DMS 273 (cell line): ENCODE results near the gene TTC16.
"Not testable (repeated sequence)": the region's sequence is repeated elsewhere in the genome, so short reads cannot be mapped to it uniquely, and the experiment has no call there.

Experiments used
- DNase-seq: peaks from one replicate; lab custom pipeline; 2025; ENCODE audit not compliant: unreplicated experiment; lab: John Stamatoyannopoulos, UW

Gene TTC16

GRCh38 chr9:127780909-127781308, 65.0 kb downstream of the TTC16 start:
- DNase-seq: not testable (repeated sequence)
